Activated CD4-positive, alpha-beta T cell treated with anti-CD3 and anti-CD28 coated beads, Interleukin-2, amount 10 ng/mL, durations not matched to agents 7 days and 5 days (primary cell): Measurements from ENCODE around the gene PXDN. TPM values are rescaled to one million over a fixed set of nuclear protein-coding genes. Genes with fewer than 3 reads are reported as not detected.

Source experiments
- CTCF ChIA-PET: fragments of 350-600 bp; sonication (Branson Sonifier 250); formaldehyde crosslinking; loops from one replicate; lab custom pipeline; 2021; ENCODE audit warnings: antibody characterized with exemption; lab: Charles Lee
- POLR2A ChIA-PET: fragments of 350-600 bp; sonication (Branson Sonifier 250); formaldehyde crosslinking; loops from one replicate; lab custom pipeline; 2021; ENCODE audit warnings: antibody characterized with exemption; lab: Charles Lee
- DNase-seq: peaks from one replicate; pipeline ENCODE4 v3.0.0-alpha.2; 2020
- H3K27ac Mint-ChIP-seq: one replicate; pipeline ENCODE4 v1.8.0; 2021; ENCODE audit warnings: mild to moderate bottlenecking, moderate library complexity, mixed read lengths
- H3K27me3 Mint-ChIP-seq: one replicate; pipeline ENCODE4 v1.8.0; 2021; ENCODE audit warnings: mixed read lengths
- H3K36me3 Mint-ChIP-seq: one replicate; pipeline ENCODE4 v1.8.0; 2021; ENCODE audit warnings: low read depth, mixed read lengths
- H3K4me1 Mint-ChIP-seq: one replicate; pipeline ENCODE4 v1.8.0; 2021; ENCODE audit warnings: mixed read lengths
- H3K4me3 Mint-ChIP-seq: one replicate; pipeline ENCODE4 v1.8.0; 2021; ENCODE audit warnings: mild to moderate bottlenecking, moderate library complexity, mixed read lengths
- H3K9me3 Mint-ChIP-seq: one replicate; pipeline ENCODE4 v1.8.0; 2021; ENCODE audit warnings: mixed read lengths
- total RNA-seq, 2 experiments: library from RNA; stranded (reverse); gene quantifications; one replicate each; pipeline ENCODE4 v1.2.3, GENCODE V29; 2021

The PXDN gene
- total RNA-seq, 2 experiments from 2014 or later = 0.20 to 0.58 TPM

GRCh38 chr2:1748176-1748740, 3.9 kb upstream of the PXDN start:
- ChIA-PET CTCF (no interaction called here), POLR2A (no interaction called here)
- H3K9me3 Mint-ChIP-seq = no peaks in the 10 kb centered on the region
- no peaks in the 10 kb centered on the region for H3K36me3 Mint-ChIP-seq
- no peak overlapping the region for H3K27ac Mint-ChIP-seq
- no peak for DNase-seq
- no peak overlapping the region for H3K4me3 Mint-ChIP-seq
- H3K27me3 Mint-ChIP-seq = peaks cover 25% of the 10 kb centered on the region
- peaks cover 2% of the 10 kb centered on the region for H3K4me1 Mint-ChIP-seq

- H3K4me1 Mint-ChIP-seq = peaks cover 5% of the 10 kb centered on the region
- no peaks in the 10 kb centered on the region for H3K9me3 Mint-ChIP-seq
- CTCF ChIA-PET = no interaction called here
- H3K36me3 Mint-ChIP-seq = no peaks in the 10 kb centered on the region
- H3K27ac Mint-ChIP-seq = no peak overlapping the region
- no peak overlapping the region for H3K4me3 Mint-ChIP-seq
- POLR2A ChIA-PET = no interaction called here
- no peak for DNase-seq
- H3K27me3 Mint-ChIP-seq = peaks cover 30% of the 10 kb centered on the region
Measured at GRCh38 chr2:1747065-1747941, 3.0 kb upstream of the PXDN start.

GRCh38 chr2:1746174-1747064, 2.1 kb upstream of the PXDN start:
- ChIA-PET CTCF (no interaction called here), POLR2A (no interaction called here)
- Mint-ChIP-seq H3K4me1 (peaks cover 8% of the 10 kb centered on the region), H3K27me3 (peaks cover 37% of the 10 kb centered on the region), H3K9me3 (no peaks in the 10 kb centered on the region), H3K4me3 (no peak overlapping the region), H3K36me3 (no peaks in the 10 kb centered on the region), H3K27ac (no peak overlapping the region)
- DNase-seq = no peak

GRCh38 chr2:1745171-1746023, 1.1 kb upstream of the PXDN start:
- no peak for DNase-seq
- Mint-ChIP-seq H3K9me3 (no peaks in the 10 kb centered on the region), H3K4me1 (peaks cover 8% of the 10 kb centered on the region), H3K27me3 (peaks cover 36% of the 10 kb centered on the region), H3K27ac (no peak overlapping the region), H3K4me3 (no peak overlapping the region), H3K36me3 (no peaks in the 10 kb centered on the region)
- ChIA-PET POLR2A (no interaction called here), CTCF (no interaction called here)

- POLR2A ChIA-PET = no interaction called here
Measured at GRCh38 chr2:1744151-1744445, 217 bp downstream of the PXDN start.

GRCh38 chr2:1743396-1744150, 742 bp downstream of the PXDN start:
- Mint-ChIP-seq H3K4me3 (no peak overlapping the region), H3K36me3 (no peaks in the 10 kb centered on the region), H3K27me3 (peaks cover 36% of the 10 kb centered on the region), H3K27ac (no peak overlapping the region), H3K9me3 (no peaks in the 10 kb centered on the region), H3K4me1 (peaks cover 8% of the 10 kb centered on the region)
- POLR2A ChIA-PET = no interaction called here
- CTCF ChIA-PET = no interaction called here
- DNase-seq = no peak

More at GRCh38 chr2:1744151-1744445, 217 bp downstream of the PXDN start:
- peaks cover 8% of the 10 kb centered on the region for H3K4me1 Mint-ChIP-seq
- H3K4me3 Mint-ChIP-seq = no peak overlapping the region
- H3K36me3 Mint-ChIP-seq = no peaks in the 10 kb centered on the region
- CTCF ChIA-PET = no interaction called here
- no peak for DNase-seq
- no peaks in the 10 kb centered on the region for H3K9me3 Mint-ChIP-seq
- H3K27ac Mint-ChIP-seq = no peak overlapping the region
- H3K27me3 Mint-ChIP-seq = peaks cover 36% of the 10 kb centered on the region

- H3K4me3 Mint-ChIP-seq = peak overlapping the region; percentile 56
- no peaks in the 10 kb centered on the region for H3K9me3 Mint-ChIP-seq
- DNase-seq = peak; percentile 23
- H3K27ac Mint-ChIP-seq = no peak overlapping the region
- H3K4me1 Mint-ChIP-seq = peaks cover 8% of the 10 kb centered on the region
- ChIA-PET POLR2A (no interaction called here), CTCF (interaction anchor here (1.7 kb wide), 1 partner anchor 12 kb away, joined by 3 read pairs; no protein-coding TSS in a partner anchor)
- H3K27me3 Mint-ChIP-seq = peaks cover 36% of the 10 kb centered on the region
- H3K36me3 Mint-ChIP-seq = no peaks in the 10 kb centered on the region
Measured at GRCh38 chr2:1742681-1743395, 1.5 kb downstream of the PXDN start.

- CTCF ChIA-PET = interaction anchor here (1.7 kb wide), 1 partner anchor 11 kb away, joined by 3 read pairs; no protein-coding TSS in a partner anchor
- no peak for DNase-seq
- no peak overlapping the region for H3K27ac Mint-ChIP-seq
- H3K27me3 Mint-ChIP-seq = peaks cover 36% of the 10 kb centered on the region
- no peak overlapping the region for H3K4me3 Mint-ChIP-seq
- H3K9me3 Mint-ChIP-seq = no peaks in the 10 kb centered on the region
- no peaks in the 10 kb centered on the region for H3K36me3 Mint-ChIP-seq
- POLR2A ChIA-PET = no interaction called here
- peaks cover 8% of the 10 kb centered on the region for H3K4me1 Mint-ChIP-seq
Measured at GRCh38 chr2:1742301-1742680, 2.0 kb downstream of the PXDN start.

- H3K9me3 Mint-ChIP-seq = no peaks in the 10 kb centered on the region
- H3K36me3 Mint-ChIP-seq = no peaks in the 10 kb centered on the region
- ChIA-PET POLR2A (no interaction called here), CTCF (interaction anchor here (1.7 kb wide), 1 partner anchor 11 kb away, joined by 3 read pairs; no protein-coding TSS in a partner anchor)
- H3K4me1 Mint-ChIP-seq = peaks cover 8% of the 10 kb centered on the region
- H3K4me3 Mint-ChIP-seq = no peak overlapping the region
- DNase-seq = no peak
- H3K27ac Mint-ChIP-seq = no peak overlapping the region
- H3K27me3 Mint-ChIP-seq = peaks cover 33% of the 10 kb centered on the region
Measured at GRCh38 chr2:1741851-1742250, 2.5 kb downstream of the PXDN start.

- ChIA-PET POLR2A (no interaction called here), CTCF (interaction anchor here (1.7 kb wide), 1 partner anchor 10 kb away, joined by 3 read pairs; no protein-coding TSS in a partner anchor)
- Mint-ChIP-seq H3K27me3 (peaks cover 24% of the 10 kb centered on the region), H3K36me3 (no peaks in the 10 kb centered on the region), H3K9me3 (no peaks in the 10 kb centered on the region), H3K4me3 (no peak overlapping the region), H3K27ac (no peak overlapping the region), H3K4me1 (peaks cover 8% of the 10 kb centered on the region)
- no peak for DNase-seq
Measured at GRCh38 chr2:1740716-1741589, 3.4 kb downstream of the PXDN start.
